Measurements from ENCODE around the gene CACNA1H. TPM values are rescaled to one million over a fixed set of nuclear protein-coding genes. Genes with fewer than 3 reads are reported as not detected.
A peak's percentile ranks its signal among the peaks of the same experiment; 100 is the strongest.

Gene CACNA1H
- total RNA-seq, 4 donors from 2014 or later = 225 to 361 (median 259) TPM

DNA sequence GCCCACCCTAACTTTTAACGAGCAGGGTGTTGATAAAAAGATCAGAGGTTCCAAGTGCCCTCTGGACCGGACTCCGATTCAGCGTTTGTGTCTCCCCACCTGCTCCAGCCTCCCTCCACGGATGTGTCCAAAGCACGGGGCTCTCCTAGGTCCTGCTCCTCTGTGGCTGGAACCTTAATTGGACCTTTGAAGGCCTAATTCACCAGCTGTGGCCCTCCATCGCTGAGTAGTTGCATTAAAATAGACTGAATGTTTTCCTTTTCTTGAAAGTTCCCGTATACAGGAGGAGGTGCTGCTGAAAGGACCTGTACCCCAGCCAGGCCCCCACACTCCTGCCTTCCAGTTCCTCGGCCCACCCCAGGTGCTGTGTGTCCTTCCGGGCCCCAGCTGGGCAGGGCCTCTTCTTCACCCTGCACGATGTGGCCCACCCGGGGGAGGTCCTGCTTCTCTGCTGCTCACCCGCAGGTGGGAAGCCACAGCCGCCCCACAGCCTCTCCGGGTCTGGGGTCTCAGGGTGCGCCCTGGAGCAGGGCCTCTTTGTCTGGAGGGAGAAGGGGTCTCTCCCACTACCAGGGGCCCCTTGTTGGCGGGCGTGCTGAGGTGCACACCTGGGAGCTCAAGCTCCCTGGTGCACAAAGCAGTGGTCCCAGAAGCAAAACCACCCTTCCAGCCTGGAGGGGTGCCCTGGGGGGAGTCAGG, 1.3 kb upstream of the CACNA1H start:
- Histone ChIP-seq H3K27me3 (peaks cover 0 to 45% (median 0%) of the 10 kb centered on the region in 4 donors), H3K4me1 (peaks cover 14 to 51% (median 48%) of the 10 kb centered on the region in 4 donors), H3K9me3 (no peaks in the 10 kb centered on the region), H3K27ac (replicated peaks in 1 of 4) (peak overlapping the region; percentile 74 to 87 (median 80)), H3K4me3 (no peak overlapping the region), H3K36me3 (no peaks in the 10 kb centered on the region)
- no peak for DNase-seq (ENCODE audit: extremely low spot score)
- no peak for TF ChIP-seq POLR2A (IDR thresholded peaks at IDR 0.05; ENCODE audit: low read depth)
- TF ChIP-seq POLR2AphosphoS5 (IDR thresholded peaks at IDR 0.05) = no peak
- no peak for TF ChIP-seq EP300 (IDR thresholded peaks at IDR 0.05)
- TF ChIP-seq, protein P1, sequence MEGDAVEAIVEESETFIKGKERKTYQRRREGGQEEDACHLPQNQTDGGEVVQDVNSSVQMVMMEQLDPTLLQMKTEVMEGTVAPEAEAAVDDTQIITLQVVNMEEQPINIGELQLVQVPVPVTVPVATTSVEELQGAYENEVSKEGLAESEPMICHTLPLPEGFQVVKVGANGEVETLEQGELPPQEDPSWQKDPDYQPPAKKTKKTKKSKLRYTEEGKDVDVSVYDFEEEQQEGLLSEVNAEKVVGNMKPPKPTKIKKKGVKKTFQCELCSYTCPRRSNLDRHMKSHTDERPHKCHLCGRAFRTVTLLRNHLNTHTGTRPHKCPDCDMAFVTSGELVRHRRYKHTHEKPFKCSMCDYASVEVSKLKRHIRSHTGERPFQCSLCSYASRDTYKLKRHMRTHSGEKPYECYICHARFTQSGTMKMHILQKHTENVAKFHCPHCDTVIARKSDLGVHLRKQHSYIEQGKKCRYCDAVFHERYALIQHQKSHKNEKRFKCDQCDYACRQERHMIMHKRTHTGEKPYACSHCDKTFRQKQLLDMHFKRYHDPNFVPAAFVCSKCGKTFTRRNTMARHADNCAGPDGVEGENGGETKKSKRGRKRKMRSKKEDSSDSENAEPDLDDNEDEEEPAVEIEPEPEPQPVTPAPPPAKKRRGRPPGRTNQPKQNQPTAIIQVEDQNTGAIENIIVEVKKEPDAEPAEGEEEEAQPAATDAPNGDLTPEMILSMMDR (IDR thresholded peaks at IDR 0.05) = no peak
- WGBS = 48% methylated on average over 11 of the region's 18 CpGs
- intact Hi-C loops (cut with DNase I) = loop anchor here (5.0 kb wide), 1 partner anchor 41 kb away; no protein-coding TSS in a partner anchor

DNA sequence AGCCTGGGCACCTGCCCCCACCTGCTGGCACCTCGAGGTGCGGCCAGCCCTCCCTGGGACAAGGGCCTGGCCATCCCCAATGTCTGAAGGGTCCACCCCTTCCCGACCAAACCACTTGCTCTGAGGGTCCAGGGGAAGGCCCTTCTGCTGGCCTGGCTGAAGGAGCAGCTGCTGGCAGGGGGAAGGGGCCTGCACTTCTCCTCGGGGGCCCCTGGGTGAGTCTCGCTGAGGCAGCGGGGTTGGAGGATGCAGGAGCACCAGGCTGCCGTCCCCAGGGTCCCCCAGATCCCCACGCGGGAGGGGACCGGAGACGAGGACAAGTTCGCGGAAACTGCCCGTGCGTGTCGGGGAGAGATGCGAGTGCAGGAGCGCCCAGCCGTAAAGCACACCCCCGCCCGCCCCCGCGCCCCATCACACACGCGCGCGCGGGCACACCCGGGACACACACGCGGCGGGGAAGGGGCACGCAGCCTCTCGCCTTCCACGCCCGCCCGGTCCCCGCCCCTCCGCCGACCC, 725 bp upstream of the CACNA1H start:
- TF ChIP-seq POLR2A (IDR thresholded peaks at IDR 0.05; ENCODE audit: low read depth) (no peak), POLR2AphosphoS5 (IDR thresholded peaks at IDR 0.05) (no peak), EP300 (IDR thresholded peaks at IDR 0.05) (no peak)
- TF ChIP-seq, protein P1 (IDR thresholded peaks at IDR 0.05) = no peak
- Histone ChIP-seq H3K4me3 (peak overlapping the region; percentile 61 to 86 (median 71)), H3K4me1 (peaks cover 17 to 57% (median 54%) of the 10 kb centered on the region in 4 donors), H3K9me3 (no peaks in the 10 kb centered on the region), H3K27me3 (peaks cover 0 to 51% (median 0%) of the 10 kb centered on the region in 4 donors), H3K27ac (replicated peaks in 1 of 4) (peak overlapping the region; percentile 74 to 87 (median 80)), H3K36me3 (no peaks in the 10 kb centered on the region)
- WGBS = 20% methylated on average over 1 of the region's 40 CpGs
- DNase-seq (ENCODE audit: extremely low spot score) = no peak
- intact Hi-C loops (cut with DNase I) = loop anchor here (5.0 kb wide), 1 partner anchor 40 kb away; no protein-coding TSS in a partner anchor

DNA sequence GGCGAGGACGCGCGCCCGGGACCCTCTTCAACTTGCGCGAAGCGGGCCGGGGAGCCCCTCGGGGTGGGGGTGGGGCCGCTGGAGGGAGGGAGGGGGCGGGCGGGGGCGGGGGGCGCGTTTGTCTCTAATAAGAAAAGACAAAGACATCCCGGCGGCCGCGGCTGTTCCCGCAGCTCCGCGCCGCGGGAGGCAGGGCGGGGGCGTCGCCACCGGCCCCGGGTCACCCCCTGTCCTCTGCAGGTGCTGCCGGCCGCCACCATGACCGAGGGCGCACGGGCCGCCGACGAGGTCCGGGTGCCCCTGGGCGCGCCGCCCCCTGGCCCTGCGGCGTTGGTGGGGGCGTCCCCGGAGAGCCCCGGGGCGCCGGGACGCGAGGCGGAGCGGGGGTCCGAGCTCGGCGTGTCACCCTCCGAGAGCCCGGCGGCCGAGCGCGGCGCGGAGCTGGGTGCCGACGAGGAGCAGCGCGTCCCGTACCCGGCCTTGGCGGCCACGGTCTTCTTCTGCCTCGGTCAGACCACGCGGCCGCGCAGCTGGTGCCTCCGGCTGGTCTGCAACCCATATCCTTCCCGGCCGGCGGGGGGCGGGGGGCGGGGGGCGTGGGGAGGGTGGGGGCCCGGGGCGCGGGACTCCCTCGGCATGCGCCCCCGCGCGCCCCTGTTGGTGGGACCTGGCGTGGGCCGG, 714 bp downstream of the CACNA1H start:
- DNase-seq (ENCODE audit: extremely low spot score) = no peak
- intact Hi-C loops (cut with DNase I) = loop anchor here (5.0 kb wide), 1 partner anchor 39 kb away; no protein-coding TSS in a partner anchor
- Histone ChIP-seq H3K27ac (replicated peaks in 1 of 4) (peak overlapping the region; percentile 92 to 98 (median 95)), H3K4me3 (peak overlapping the region; percentile 67 to 86 (median 75)), H3K4me1 (peaks cover 18 to 72% (median 69%) of the 10 kb centered on the region in 4 donors), H3K27me3 (peaks cover 0 to 65% (median 0%) of the 10 kb centered on the region in 4 donors), H3K36me3 (no peaks in the 10 kb centered on the region), H3K9me3 (no peaks in the 10 kb centered on the region)
- no peak for TF ChIP-seq POLR2A (IDR thresholded peaks at IDR 0.05; ENCODE audit: low read depth)
- WGBS = no CpG with 5 or more reads among the region's 94 CpGs

DNA sequence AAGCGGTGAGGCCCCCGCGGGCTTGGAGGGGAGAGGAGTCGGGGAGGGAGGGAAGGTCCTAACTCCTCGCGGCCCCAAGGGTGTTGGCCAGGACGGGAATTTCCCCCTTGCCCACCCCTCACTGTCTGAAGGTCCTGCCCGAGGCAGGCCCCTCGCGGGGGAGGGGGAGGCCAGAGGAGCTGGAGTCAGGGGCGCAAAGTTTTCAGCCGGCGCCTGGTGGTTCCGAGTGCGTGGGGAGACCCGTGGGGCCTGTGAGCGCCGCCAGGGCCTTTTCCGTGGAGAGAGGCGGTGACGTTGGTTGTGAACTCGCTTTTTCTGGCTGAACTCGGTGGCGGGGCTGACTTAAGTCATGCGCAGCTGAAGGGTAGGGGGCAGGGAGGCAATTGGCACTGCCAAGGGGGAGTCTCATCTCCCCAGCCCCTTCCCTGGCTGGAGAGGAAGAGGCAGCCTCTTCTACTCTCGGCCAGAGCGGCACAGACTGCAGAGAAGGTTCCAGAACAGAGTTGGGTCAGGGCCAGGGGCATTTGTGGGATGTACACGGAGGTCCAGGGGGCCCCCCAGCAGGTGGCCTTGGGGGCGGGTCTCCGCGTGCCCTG, 1.5 kb downstream of the CACNA1H start:
- intact Hi-C loops (cut with DNase I) = loop anchor here (5.0 kb wide), 1 partner anchor 38 kb away; no protein-coding TSS in a partner anchor
- DNase-seq (ENCODE audit: extremely low spot score) = no peak
- WGBS = 6% methylated on average over 25 of the region's 31 CpGs
- H3K9me3 ChIP-seq = no peaks in the 10 kb centered on the region
- H3K36me3 ChIP-seq = no peaks in the 10 kb centered on the region
- TF ChIP-seq POLR2AphosphoS5 (IDR thresholded peaks at IDR 0.05) = peak; percentile 81 to 89
- TF ChIP-seq POLR2A (IDR thresholded peaks at IDR 0.05; ENCODE audit: low read depth) = no peak
- TF ChIP-seq EP300 (IDR thresholded peaks at IDR 0.05) = no peak
- H3K4me3 ChIP-seq = peak overlapping the region; percentile 67 to 86 (median 75)
- H3K27ac ChIP-seq (replicated peaks in 1 of 4) = peak overlapping the region; percentile 92 to 98 (median 95)
- peaks cover 23 to 79% (median 76%) of the 10 kb centered on the region in 4 donors for H3K4me1 ChIP-seq
- peaks cover 0 to 73% (median 0%) of the 10 kb centered on the region in 4 donors for H3K27me3 ChIP-seq

DNA sequence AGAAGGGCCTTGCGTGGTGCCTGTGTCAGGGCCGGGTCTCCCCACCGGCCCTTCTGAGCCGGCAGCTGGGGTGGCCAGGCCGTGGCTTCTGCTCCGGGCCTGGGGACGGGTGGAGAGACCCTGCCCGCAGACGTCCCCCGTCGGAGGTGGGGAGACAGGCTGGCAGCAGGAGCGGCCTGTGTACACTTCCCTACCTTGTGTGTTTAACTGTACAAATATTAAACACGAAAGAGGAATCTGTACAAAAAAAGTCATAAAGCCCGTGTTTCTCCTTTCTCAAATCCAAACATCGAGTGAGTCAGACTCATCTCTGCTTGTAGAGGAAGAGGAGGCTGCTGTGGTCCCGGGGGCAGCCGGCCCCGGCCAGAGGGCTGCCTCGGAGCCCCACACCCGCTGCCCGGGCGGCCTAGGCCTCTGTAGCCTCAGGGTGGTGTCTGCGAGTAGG, 2.0 kb downstream of the CACNA1H start:
- 52% methylated on average over 23 of the region's 23 CpGs for WGBS
- Histone ChIP-seq H3K36me3 (no peaks in the 10 kb centered on the region), H3K4me3 (peak overlapping the region; percentile 67 to 86 (median 75)), H3K27me3 (peaks cover 0 to 78% (median 0%) of the 10 kb centered on the region in 4 donors), H3K9me3 (no peaks in the 10 kb centered on the region), H3K4me1 (peaks cover 28 to 85% (median 82%) of the 10 kb centered on the region in 4 donors), H3K27ac (replicated peaks in 1 of 4) (peak overlapping the region; percentile 92 to 98 (median 95))
- TF ChIP-seq, protein P1 (IDR thresholded peaks at IDR 0.05) = no peak
- no peak for TF ChIP-seq POLR2AphosphoS5 (IDR thresholded peaks at IDR 0.05)
- no peak for TF ChIP-seq EP300 (IDR thresholded peaks at IDR 0.05)
- no peak for TF ChIP-seq POLR2A (IDR thresholded peaks at IDR 0.05; ENCODE audit: low read depth)
- DNase-seq (ENCODE audit: extremely low spot score) = no peak
- intact Hi-C loops (cut with DNase I) = loop anchor here (5.0 kb wide), 1 partner anchor 37 kb away; no protein-coding TSS in a partner anchor
